Raji (cell line): ENCODE results near the gene ABTB1.

Experiments
- POLR2A ChIP-seq: IDR thresholded peaks from 2 replicates; pipeline ENCODE4 v1.6.1; 2011; ENCODE audit warnings: low read depth, low read length, control low read depth; ENCODE audit not compliant: insufficient read depth

The ABTB1 gene

DNA sequence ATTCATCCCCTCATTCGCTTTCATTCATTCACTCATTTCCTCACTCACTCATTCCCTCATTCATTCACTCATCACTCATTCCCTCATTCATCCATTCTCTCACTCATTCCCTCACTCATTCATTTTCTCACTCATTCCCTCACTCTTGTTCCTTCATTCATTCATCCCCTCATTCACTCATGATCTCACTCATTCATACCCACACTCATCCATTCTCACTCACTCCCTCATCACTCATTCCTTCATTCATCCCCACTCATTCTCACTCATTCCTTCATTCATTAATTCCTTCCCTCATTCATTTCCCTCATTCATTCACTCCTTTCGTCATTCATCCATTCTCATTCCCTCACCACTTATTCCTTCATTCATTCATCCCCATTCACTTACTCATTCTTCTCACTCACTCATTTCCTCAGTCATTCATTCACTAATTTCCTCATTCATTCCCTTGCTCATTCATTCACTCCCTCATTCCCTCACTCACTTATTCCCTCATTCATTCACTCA, 14.5 kb downstream of the ABTB1 start:
- no peak for TF ChIP-seq POLR2A

GRCh38 chr3:127688022-127688415, 15.3 kb downstream of the ABTB1 start:
- no peak for TF ChIP-seq POLR2A

DNA sequence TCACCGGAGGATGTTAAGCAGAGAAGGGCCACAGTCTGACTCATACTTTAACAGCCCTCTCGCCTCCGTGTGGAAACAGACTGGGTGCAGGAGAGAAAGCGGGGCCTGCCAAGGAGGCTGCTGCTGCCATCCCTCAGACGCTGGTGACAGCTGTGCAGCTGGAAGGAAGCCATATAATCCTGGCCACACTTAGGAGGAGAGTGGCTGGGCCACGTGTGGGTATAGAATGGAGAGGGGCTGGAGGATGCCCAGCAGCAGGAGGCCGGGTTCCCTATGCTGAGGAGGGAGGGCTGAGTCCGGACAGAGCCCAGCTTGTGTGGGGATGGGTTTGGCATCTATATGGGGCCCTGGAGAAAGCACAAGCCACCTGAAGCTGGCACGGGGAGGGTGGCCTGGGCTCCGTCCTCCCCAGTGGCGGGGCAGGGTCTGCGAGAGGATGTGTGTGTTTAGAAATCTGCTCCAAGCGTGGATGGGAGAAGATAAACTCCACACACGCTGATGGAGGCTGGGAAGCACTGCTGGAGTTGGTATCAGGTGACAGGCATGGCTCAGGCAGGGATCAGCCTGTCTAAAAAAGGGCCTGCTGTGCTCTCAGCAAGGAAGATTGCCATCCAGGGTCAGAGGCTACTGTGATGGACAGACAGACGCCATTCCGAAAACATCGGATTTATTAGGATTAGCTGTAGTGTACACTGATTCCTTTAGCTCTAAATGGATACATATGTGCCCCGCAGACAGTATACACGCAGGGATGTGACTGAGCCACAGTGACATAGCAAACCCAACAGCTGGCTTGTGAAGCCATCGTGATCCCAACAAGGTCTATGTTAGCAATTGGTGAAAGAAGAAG, 15.9 kb downstream of the ABTB1 start:
- no peak for TF ChIP-seq POLR2A

GRCh38 chr3:127689266-127689860, 16.6 kb downstream of the ABTB1 start:
- no peak for TF ChIP-seq POLR2A

GRCh38 chr3:127690106-127690505, 17.4 kb downstream of the ABTB1 start:
- no peak for TF ChIP-seq POLR2A

DNA sequence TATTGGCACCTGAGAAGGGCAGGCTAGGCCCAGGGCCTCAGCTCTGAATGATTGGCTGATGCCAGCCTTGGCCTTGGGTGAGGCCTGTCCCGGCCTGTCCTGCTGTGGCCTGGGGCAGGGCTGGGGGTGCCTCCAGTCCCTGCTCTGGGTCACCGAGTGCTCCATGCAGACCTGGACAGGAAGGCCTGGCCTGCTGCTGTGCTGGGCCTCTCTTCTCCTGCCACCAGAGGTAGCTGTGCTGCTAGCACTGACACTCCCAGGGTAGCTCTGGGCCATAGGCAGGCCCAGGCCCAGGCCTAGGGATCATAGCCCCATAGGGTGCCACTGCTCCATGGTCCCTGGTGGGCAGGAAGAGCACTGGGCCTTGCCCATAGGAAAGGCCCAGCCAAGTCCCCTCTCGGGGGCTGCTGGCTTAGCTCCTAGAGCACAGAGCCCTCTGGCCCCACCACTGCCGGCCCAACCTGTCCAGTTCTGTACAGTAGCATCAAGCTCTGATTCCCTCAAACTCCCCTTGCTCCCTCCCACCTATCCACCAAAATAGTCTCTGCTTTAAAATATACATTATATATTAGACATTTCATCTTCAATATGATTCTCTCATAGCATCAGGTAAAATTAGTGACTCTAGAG, 18.2 kb downstream of the ABTB1 start:
- TF ChIP-seq POLR2A = no peak

DNA sequence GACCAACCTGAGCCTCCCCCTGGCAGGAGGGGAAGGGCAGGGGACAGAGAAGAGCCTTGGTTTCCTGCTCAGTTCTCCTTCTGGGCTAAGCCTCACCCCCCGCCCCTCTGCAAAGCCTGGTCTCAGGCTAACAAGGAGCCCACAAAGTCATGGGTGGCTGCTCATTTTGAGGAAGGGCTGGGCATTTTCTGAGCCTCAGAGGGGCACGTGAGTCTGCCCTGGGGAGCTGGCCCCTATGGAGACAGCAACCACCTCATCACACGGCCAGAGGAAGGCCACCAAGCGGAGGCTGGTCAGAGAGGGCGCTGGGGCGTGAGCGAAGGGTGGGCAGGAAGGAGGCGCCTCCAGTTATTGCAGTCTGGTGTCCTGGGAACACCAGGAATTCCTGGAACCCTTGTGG, 18.7 kb downstream of the ABTB1 start:
- TF ChIP-seq POLR2A = no peak

DNA sequence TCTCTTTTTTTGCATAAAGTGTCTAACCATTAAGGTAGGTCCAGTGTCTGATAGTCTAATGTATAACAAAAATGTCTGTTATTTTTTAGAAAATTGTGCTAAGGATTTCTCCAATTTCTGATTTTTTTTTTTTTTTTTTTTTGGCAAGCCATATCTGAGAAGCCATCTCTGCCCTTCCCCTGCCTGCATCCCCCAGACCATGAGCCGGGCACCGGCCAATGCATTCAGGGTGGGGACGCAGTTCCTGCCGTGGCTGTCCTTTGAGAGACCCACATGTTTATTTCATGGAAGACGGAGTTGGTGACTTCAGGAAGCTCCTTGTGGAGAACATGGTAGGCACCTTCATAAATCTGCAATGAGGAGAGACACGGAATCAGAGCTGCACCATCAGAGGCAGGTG, 19.2 kb downstream of the ABTB1 start:
- no peak for TF ChIP-seq POLR2A

DNA sequence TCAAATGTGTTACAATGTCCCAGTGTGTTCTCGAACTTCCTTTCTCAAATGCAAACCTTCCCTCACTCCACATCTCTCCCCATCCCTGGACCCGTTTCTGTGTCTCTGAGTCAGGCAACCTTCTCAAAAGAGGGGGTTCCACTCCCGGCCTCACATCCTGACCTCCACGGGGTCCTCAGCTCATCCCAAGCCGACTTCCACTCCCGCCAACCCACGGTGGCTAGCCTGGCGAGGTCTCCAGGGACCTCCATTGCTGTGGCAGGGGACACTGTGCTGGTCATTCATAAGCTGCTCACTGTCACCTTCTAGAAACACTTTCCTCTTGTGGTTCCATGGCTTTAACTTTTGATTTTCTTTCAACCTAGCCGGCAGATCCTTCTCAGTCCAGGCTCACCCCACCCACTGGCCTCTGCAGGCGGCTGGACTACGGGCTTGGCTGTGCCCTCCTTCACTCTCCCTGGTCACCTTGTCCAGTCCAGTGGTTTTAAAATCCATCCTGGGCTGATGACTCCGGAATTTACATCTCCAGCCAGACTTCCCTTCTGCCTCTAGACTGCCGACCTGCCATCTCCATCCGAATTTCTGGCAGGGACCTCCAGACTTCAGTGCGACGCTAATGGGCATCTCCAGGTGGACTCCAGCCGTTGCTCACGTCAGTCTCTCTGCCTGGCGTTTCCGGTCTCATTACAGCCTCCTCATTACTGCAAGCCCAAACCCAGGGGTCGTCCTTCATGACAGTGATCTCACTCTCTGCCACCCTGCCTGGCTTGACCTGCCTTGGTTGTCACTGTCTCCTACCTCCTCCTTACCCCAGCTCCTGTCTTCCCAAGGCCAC, 20.0 kb downstream of the ABTB1 start:
- TF ChIP-seq POLR2A = no peak

- TF ChIP-seq POLR2A = no peak
Observed at GRCh38 chr3:127693336-127693843, 20.6 kb downstream of the ABTB1 start.

DNA sequence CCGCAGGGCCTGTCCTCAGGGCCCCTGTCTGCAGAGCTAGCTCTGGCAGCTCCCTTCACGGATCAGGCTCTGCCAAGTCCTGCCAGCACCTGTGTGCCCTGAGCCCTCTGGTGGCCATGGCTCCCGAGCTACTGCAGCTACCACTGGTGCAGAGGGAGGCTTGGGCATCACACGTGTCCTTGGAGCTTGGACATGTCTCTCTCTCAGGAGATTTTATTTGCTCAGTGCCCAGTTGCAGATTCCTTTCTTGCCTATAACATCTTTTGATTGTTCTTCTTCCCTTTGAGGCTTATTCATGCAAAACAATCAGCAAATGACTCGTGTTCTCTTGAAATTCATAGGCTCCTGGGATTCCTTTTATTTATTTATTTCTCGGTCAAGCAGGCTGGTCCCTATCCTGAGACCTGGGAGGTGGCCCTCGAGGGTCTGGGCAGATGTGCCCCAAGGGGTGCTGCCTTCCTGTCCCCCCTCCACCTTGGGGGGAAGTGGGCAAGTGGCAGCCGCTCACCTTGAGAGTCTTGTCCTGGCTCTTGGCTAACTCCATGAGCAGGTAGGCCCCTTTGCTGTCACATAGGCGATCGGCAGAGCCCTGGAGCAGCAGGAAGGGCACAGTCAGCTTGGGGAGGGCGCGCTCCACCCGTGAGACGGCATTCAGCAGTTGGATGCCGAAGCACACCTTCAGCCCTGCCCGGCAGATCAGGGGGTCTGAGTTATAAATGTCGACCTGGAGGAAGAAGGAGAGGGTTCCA, 21.9 kb downstream of the ABTB1 start:
- TF ChIP-seq POLR2A = no peak

GRCh38 chr3:127697551-127698240, 24.9 kb downstream of the ABTB1 start:
- no peak for TF ChIP-seq POLR2A

- no peak for TF ChIP-seq POLR2A
Observed at GRCh38 chr3:127698286-127698685, 25.5 kb downstream of the ABTB1 start.
